HUES6 (cell line): ENCODE measurements around the gene TENM4.

ENCODE experiments used
- H3K27ac ChIP-seq: 2 replicates; pipeline ENCODE4 v1.7.0; 2013; ENCODE audit warnings: low read depth, mild to moderate bottlenecking, low read length, inconsistent platforms
- H3K27me3 ChIP-seq: 2 replicates; pipeline ENCODE4 v1.6.1; 2013; ENCODE audit warnings: low read length; ENCODE audit not compliant: control insufficient read depth, insufficient read depth
- H3K36me3 ChIP-seq: 2 replicates; pipeline ENCODE4 v1.6.1; 2013; ENCODE audit warnings: low read length; ENCODE audit not compliant: control insufficient read depth, insufficient read depth
- H3K4me1 ChIP-seq: 2 replicates; pipeline ENCODE4 v1.6.1; 2013; ENCODE audit warnings: low read length; ENCODE audit not compliant: control insufficient read depth, insufficient read depth
- H3K4me3 ChIP-seq: 2 replicates; pipeline ENCODE4 v1.5.1; 2013; ENCODE audit warnings: low read depth, low read length
- H3K9ac ChIP-seq: one replicate; pipeline ENCODE4 v1.6.1; 2013; ENCODE audit warnings: mild to moderate bottlenecking, low read length
- H3K9me3 ChIP-seq: 2 replicates; pipeline ENCODE4 v1.6.1; 2013; ENCODE audit warnings: low read depth, low read length; ENCODE audit not compliant: control insufficient read depth, insufficient read depth

The TENM4 gene

DNA sequence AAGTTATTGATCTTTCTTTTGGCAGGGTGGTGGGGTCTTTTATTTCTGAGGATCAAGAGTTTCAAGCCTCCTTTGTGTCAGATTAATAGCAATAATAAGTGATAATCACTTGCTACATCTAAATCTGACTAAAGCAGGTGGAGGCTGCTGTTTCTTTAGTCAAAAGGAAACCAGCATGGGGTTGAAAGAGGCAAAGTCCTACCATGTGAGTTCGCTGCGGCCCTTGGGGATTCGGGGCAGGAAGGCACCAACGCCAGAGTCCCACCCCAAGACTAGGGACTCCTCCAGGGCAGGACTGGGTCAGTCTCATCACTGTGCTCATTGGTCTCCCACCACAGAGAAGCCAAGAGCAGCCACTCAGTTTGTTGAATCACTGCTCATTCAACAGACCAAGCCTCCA is 73.0 kb downstream of the TENM4 start:
- peaks cover 24% of the 10 kb centered on the region for H3K4me1 ChIP-seq
- H3K4me3 ChIP-seq, result no peak overlapping the region
- no peaks in the 10 kb centered on the region for H3K9me3 ChIP-seq
- no peaks in the 10 kb centered on the region for H3K36me3 ChIP-seq
- no peaks in the 10 kb centered on the region for H3K27me3 ChIP-seq
- H3K27ac ChIP-seq, result no peak overlapping the region
- no peak overlapping the region for H3K9ac ChIP-seq

GRCh38 chr11:79366218-79366617 is 74.6 kb downstream of the TENM4 start:
- Histone ChIP-seq H3K9me3 (no peaks in the 10 kb centered on the region), H3K4me3 (no peak overlapping the region), H3K4me1 (peaks cover 17% of the 10 kb centered on the region), H3K27ac (no peak overlapping the region), H3K27me3 (no peaks in the 10 kb centered on the region), H3K36me3 (no peaks in the 10 kb centered on the region), H3K9ac (no peak overlapping the region)

DNA sequence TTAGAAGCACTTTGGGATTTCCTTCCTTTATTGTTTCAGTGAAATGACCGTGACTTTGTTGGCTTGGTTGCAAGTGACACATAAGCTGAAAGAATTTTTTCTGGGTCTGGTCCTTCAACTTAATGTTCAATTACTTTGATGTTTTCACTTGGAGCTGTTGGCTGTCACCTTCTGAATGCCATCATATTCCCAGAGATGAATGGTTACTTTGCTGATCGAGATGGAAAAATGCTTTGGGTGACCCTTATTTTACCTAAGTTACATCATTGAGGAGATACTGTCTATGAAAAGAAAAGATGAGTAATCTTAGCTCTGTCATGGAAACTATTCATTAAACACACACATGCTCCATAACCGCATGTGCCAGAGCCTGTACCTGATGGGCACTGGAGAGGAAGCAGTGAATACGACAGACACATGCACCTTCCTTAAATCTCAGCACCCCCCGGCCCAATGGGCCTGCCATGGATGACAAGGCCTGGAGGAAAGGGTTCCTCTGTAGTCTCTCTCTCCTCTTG is 76.9 kb downstream of the TENM4 start:
- Histone ChIP-seq H3K9me3 (no peaks in the 10 kb centered on the region), H3K27ac (no peak overlapping the region), H3K4me1 (peaks cover 13% of the 10 kb centered on the region), H3K36me3 (no peaks in the 10 kb centered on the region), H3K9ac (no peak overlapping the region), H3K27me3 (no peaks in the 10 kb centered on the region), H3K4me3 (no peak overlapping the region)

DNA sequence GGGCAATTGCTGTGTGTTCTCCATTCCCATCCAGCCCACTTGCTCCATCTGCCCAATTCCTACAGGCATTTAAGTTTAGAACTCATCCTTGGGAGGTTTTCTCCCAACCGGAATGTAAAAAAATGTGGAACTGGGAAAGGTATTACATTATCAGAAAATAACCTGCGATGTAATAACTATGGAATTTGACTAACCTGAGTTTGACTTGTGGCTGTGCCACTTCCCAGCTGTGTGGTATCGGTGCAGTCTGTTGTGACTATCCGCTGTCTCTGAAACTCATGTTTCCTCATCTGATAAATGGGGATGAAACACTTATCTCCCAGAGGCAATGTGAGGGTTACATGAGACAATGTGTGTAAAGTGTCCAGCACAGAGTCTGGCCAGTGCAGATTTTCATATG is 77.6 kb downstream of the TENM4 start:
- Histone ChIP-seq H3K9me3 (no peaks in the 10 kb centered on the region), H3K9ac (no peak overlapping the region), H3K4me3 (no peak overlapping the region), H3K27ac (no peak overlapping the region), H3K4me1 (peaks cover 13% of the 10 kb centered on the region), H3K36me3 (no peaks in the 10 kb centered on the region), H3K27me3 (no peaks in the 10 kb centered on the region)

- H3K4me1 ChIP-seq, result peaks cover 10% of the 10 kb centered on the region
- H3K4me3 ChIP-seq, result no peak overlapping the region
- no peaks in the 10 kb centered on the region for H3K9me3 ChIP-seq
- H3K27ac ChIP-seq, result no peak overlapping the region
- H3K36me3 ChIP-seq, result no peaks in the 10 kb centered on the region
- no peaks in the 10 kb centered on the region for H3K27me3 ChIP-seq
- H3K9ac ChIP-seq, result no peak overlapping the region
These were observed 78.0 kb downstream of the TENM4 start for GRCh38 chr11:79362821-79363220.

- H3K27ac ChIP-seq, result no peak overlapping the region
- no peak overlapping the region for H3K4me3 ChIP-seq
- no peaks in the 10 kb centered on the region for H3K27me3 ChIP-seq
- peaks cover 9% of the 10 kb centered on the region for H3K4me1 ChIP-seq
- H3K9ac ChIP-seq, result no peak overlapping the region
- no peaks in the 10 kb centered on the region for H3K36me3 ChIP-seq
- H3K9me3 ChIP-seq, result no peaks in the 10 kb centered on the region
These were observed 78.5 kb downstream of the TENM4 start for GRCh38 chr11:79362206-79362757.

DNA sequence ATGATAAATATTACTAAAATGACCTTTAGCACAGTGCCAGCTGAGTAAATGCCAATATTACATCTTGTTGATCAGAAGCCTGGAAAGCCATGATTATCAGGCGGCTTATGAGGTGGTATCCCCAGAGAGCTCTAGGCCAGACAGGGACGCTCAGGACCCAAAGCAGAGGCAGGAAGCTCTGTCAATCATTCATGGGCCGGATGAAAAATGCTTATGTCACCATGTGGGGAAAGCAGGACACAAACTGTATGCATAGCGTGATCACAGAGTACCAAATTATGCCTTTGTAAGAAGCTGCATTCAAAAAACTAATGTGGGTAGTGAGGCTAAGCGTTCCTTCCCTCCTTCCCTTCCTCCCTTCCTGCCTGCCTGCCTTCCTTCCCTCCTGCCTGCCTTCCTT is 82.6 kb downstream of the TENM4 start:
- Histone ChIP-seq H3K9me3 (no peaks in the 10 kb centered on the region), H3K36me3 (no peaks in the 10 kb centered on the region), H3K4me1 (no peaks in the 10 kb centered on the region), H3K4me3 (no peak overlapping the region), H3K27ac (no peak overlapping the region), H3K9ac (no peak overlapping the region), H3K27me3 (no peaks in the 10 kb centered on the region)

DNA sequence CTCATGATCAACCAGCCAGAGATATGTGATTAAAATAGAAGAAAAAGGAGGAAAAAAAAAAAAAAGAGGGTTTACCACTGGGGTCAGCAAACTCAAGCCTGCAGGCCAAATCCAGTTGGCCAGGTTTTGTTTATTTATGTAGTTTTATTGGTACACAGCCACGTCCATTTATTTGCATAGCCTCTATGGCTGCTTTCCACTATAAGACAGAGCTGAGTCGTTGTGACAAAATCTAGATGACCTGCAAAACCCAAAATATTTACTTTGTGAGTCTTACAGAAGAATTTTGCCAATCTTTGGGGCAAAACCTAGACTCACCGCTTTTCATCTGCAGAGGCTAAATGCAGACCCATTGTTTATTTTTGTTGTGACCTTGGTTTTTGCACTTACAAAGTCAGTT is 87.1 kb downstream of the TENM4 start:
- Histone ChIP-seq H3K9me3 (no peaks in the 10 kb centered on the region), H3K36me3 (no peaks in the 10 kb centered on the region), H3K27me3 (no peaks in the 10 kb centered on the region), H3K27ac (no peak overlapping the region), H3K9ac (no peak overlapping the region), H3K4me1 (no peaks in the 10 kb centered on the region; the same call in 1 of the 2 replicates), H3K4me3 (no peak overlapping the region)

- no peak overlapping the region for H3K4me3 ChIP-seq
These were observed 88.5 kb downstream of the TENM4 start for GRCh38 chr11:79352349-79352703.

GRCh38 chr11:79348976-79349682 is 91.7 kb downstream of the TENM4 start:
- Histone ChIP-seq H3K27me3 (no peaks in the 10 kb centered on the region), H3K36me3 (no peaks in the 10 kb centered on the region), H3K4me1 (peaks cover 13% of the 10 kb centered on the region), H3K27ac (no peak overlapping the region), H3K4me3 (no peak overlapping the region), H3K9ac (no peak overlapping the region), H3K9me3 (no peaks in the 10 kb centered on the region)

More at GRCh38 chr11:79352349-79352703, 88.5 kb downstream of the TENM4 start:
- Histone ChIP-seq H3K27me3 (no peaks in the 10 kb centered on the region), H3K9ac (no peak overlapping the region), H3K27ac (no peak overlapping the region), H3K9me3 (no peaks in the 10 kb centered on the region), H3K4me1 (no peaks in the 10 kb centered on the region; the same call in 1 of the 2 replicates), H3K36me3 (no peaks in the 10 kb centered on the region)

DNA sequence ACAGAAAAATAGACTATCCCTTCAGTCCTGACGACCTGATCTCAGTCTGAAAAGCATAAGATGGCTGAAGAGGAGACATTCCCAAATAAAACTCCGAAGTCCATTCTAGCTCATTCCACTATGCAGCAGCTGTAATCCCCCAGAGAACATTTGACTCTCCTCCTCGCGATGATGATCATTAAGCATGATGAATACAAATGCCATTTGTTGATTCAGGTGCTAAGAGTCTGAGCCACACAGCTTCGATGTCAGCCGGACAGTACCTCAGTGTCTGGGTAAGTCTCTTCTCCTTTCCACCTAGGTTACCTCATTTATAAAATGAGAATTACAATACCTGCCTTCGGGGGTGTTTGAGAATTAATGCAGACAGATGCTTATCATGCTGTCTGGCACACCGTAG is 94.8 kb downstream of the TENM4 start:
- H3K36me3 ChIP-seq, result no peaks in the 10 kb centered on the region
- H3K9me3 ChIP-seq, result no peaks in the 10 kb centered on the region
- no peak overlapping the region for H3K27ac ChIP-seq
- no peaks in the 10 kb centered on the region for H3K27me3 ChIP-seq
- peaks cover 16% of the 10 kb centered on the region for H3K4me1 ChIP-seq
- no peak overlapping the region for H3K9ac ChIP-seq
- no peak overlapping the region for H3K4me3 ChIP-seq
